Activated CD4-positive, CD25-positive, alpha-beta regulatory T cell treated with anti-CD3 and anti-CD28 coated beads, Interleukin-2, amount 50 U/mL, for 24 hours (primary cell): Measurements from ENCODE around the gene CTNNAL1.
A peak's percentile ranks its signal among the peaks of the same experiment; 100 is the strongest.

Experiments
- ATAC-seq, 2 donors: fragments of 150-1000 bp; cut with Tn5 transposase; one replicate each; pipeline ENCODE4 v1.10.0; 2021; ENCODE audit warnings: mild to moderate bottlenecking in 1 of 2, moderate library complexity in 1 of 2

The CTNNAL1 gene

GRCh38 chr9:109026306-109026705, 13.0 kb upstream of the CTNNAL1 start:
- ATAC-seq = no peak

- no peak for ATAC-seq
Observed at GRCh38 chr9:109022873-109023272, 9.6 kb upstream of the CTNNAL1 start.

- ATAC-seq = no peak
Observed at GRCh38 chr9:109020581-109021511, 7.5 kb upstream of the CTNNAL1 start.

- no peak for ATAC-seq
Observed at GRCh38 chr9:109020113-109020512, 6.8 kb upstream of the CTNNAL1 start.

- no peak for ATAC-seq
Observed at GRCh38 chr9:109019420-109019819, 6.1 kb upstream of the CTNNAL1 start.

- no peak for ATAC-seq
Observed at GRCh38 chr9:109017493-109017892, 4.2 kb upstream of the CTNNAL1 start.

- no peak for ATAC-seq
Observed at GRCh38 chr9:109017061-109017460, 3.8 kb upstream of the CTNNAL1 start.

GRCh38 chr9:109016132-109016531, 2.8 kb upstream of the CTNNAL1 start:
- no peak for ATAC-seq

- no peak for ATAC-seq
Observed at GRCh38 chr9:109014608-109015280, 1.4 kb upstream of the CTNNAL1 start.

GRCh38 chr9:109013679-109014607, 644 bp upstream of the CTNNAL1 start:
- no peak for ATAC-seq

GRCh38 chr9:109012009-109012875, 1.1 kb downstream of the CTNNAL1 start:
- peak; percentile 43 to 54 for ATAC-seq

- ATAC-seq = no peak
Observed at GRCh38 chr9:109011231-109011671, 2.0 kb downstream of the CTNNAL1 start.

- ATAC-seq = peak; percentile 53 to 66
Observed at GRCh38 chr9:109010746-109011145, 2.6 kb downstream of the CTNNAL1 start.

GRCh38 chr9:109005678-109006077, 7.6 kb downstream of the CTNNAL1 start:
- ATAC-seq = no peak

- no peak for ATAC-seq
Observed at GRCh38 chr9:109003116-109003515, 10.2 kb downstream of the CTNNAL1 start.

GRCh38 chr9:109002141-109002540, 11.2 kb downstream of the CTNNAL1 start:
- no peak for ATAC-seq

- peak; percentile 28 to 51 for ATAC-seq
Observed at GRCh38 chr9:109001275-109001676, 12.0 kb downstream of the CTNNAL1 start.

- no peak for ATAC-seq
Observed at GRCh38 chr9:108997112-108997511, 16.2 kb downstream of the CTNNAL1 start.

GRCh38 chr9:108996643-108997042, 16.7 kb downstream of the CTNNAL1 start:
- no peak for ATAC-seq

GRCh38 chr9:108994695-108995094, 18.6 kb downstream of the CTNNAL1 start:
- ATAC-seq = no peak

GRCh38 chr9:108991479-108991878, 21.8 kb downstream of the CTNNAL1 start:
- no peak for ATAC-seq

GRCh38 chr9:108983885-108984284, 29.4 kb downstream of the CTNNAL1 start:
- no peak for ATAC-seq
